GM12892 (cell line): ENCODE results near the gene ALPP.
"Not testable (repeated sequence)": the region's sequence is repeated elsewhere in the genome, so short reads cannot be mapped to it uniquely, and the experiment has no call there.

Source experiments
- POLR2A ChIP-seq: IDR thresholded peaks from 2 replicates; pipeline ENCODE4 v1.6.1; 2011; ENCODE audit warnings: low read depth, low read length, control low read depth
- POLR2AphosphoS5 ChIP-seq: IDR thresholded peaks from 2 replicates; pipeline ENCODE4 v1.6.1; 2011; ENCODE audit warnings: low read depth, low read length, control low read depth
- TAF1 ChIP-seq: IDR thresholded peaks from 2 replicates; pipeline ENCODE4 v1.6.1; 2011; ENCODE audit warnings: low read depth, mild to moderate bottlenecking, control low read depth, low read length, borderline replicate concordance

GRCh38 chr2:232334136-232334884 lies 44.2 kb upstream of the ALPP start:
- TF ChIP-seq POLR2A, POLR2AphosphoS5, TAF1: not testable (repeated sequence)
